H9 (cell line): ENCODE measurements around the gene SRRT. TPM values are rescaled to one million over a fixed set of nuclear protein-coding genes. Genes with fewer than 3 reads are reported as not detected.

Experiments used
- DNase-seq: peaks from one replicate; pipeline ENCODE4 v3.0.0-alpha.2; 2017
- H2AFZ ChIP-seq: one replicate; pipeline ENCODE4 v1.6.1; 2013; ENCODE audit warnings: mild to moderate bottlenecking, low read length, control low read depth, moderate library complexity
- H2AK5ac ChIP-seq: 2 replicates; pipeline ENCODE4 v1.6.1; 2013; ENCODE audit warnings: low read length, control low read depth, mixed read lengths; ENCODE audit not compliant: insufficient read length
- H2BK120ac ChIP-seq: one replicate; pipeline ENCODE4 v1.6.1; 2013; ENCODE audit warnings: low read depth, mild to moderate bottlenecking, low read length, control low read depth, inconsistent platforms; ENCODE audit not compliant: poor library complexity, severe bottlenecking
- H2BK12ac ChIP-seq: 2 replicates; pipeline ENCODE4 v1.6.1; 2013; ENCODE audit warnings: low read length, control low read depth, mixed read lengths, low read depth; ENCODE audit not compliant: insufficient read length
- H2BK15ac ChIP-seq: 2 replicates; pipeline ENCODE4 v1.6.1; 2013; ENCODE audit warnings: low read depth, low read length, control low read depth
- H2BK20ac ChIP-seq: one replicate; pipeline ENCODE4 v1.6.1; 2013; ENCODE audit warnings: low read depth, mild to moderate bottlenecking, low read length, control low read depth, inconsistent platforms; ENCODE audit not compliant: poor library complexity, severe bottlenecking
- H2BK5ac ChIP-seq: 2 replicates; pipeline ENCODE4 v1.6.1; 2013; ENCODE audit warnings: low read length, control low read depth, mixed read lengths; ENCODE audit not compliant: insufficient read length
- H3K14ac ChIP-seq: 2 replicates; pipeline ENCODE4 v1.6.1; 2013; ENCODE audit warnings: low read length, control low read depth; ENCODE audit not compliant: insufficient read depth
- H3K18ac ChIP-seq: 2 replicates; pipeline ENCODE4 v1.6.1; 2013; ENCODE audit warnings: low read depth, mild to moderate bottlenecking, mixed read lengths, low read length, control low read depth; ENCODE audit not compliant: insufficient read length
- H3K23ac ChIP-seq: 2 replicates; pipeline ENCODE4 v1.6.1; 2013; ENCODE audit warnings: low read length, control low read depth, mixed read lengths, low read depth; ENCODE audit not compliant: insufficient read length
- H3K23me2 ChIP-seq: 2 replicates; pipeline ENCODE4 v1.6.1; 2013; ENCODE audit warnings: low read depth, mild to moderate bottlenecking, mixed read lengths, low read length, control low read depth; ENCODE audit not compliant: insufficient read length, poor library complexity, severe bottlenecking
- H3K27ac ChIP-seq: 2 replicates; pipeline ENCODE4 v1.5.1; 2013; ENCODE audit warnings: low read length, control low read depth, mixed read lengths, low read depth; ENCODE audit not compliant: insufficient read length
- H3K27me3 ChIP-seq: 2 replicates; pipeline ENCODE4 v1.6.1; 2013; ENCODE audit warnings: low read length, control low read depth, inconsistent platforms; ENCODE audit not compliant: insufficient read depth
- H3K4ac ChIP-seq: 2 replicates; pipeline ENCODE4 v1.6.1; 2013; ENCODE audit warnings: low read depth, mild to moderate bottlenecking, control low read depth, inconsistent platforms, low read length, moderate library complexity
- H3K4me1 ChIP-seq: 2 replicates; pipeline ENCODE4 v1.6.1; 2013; ENCODE audit warnings: low read length, control low read depth, inconsistent platforms; ENCODE audit not compliant: insufficient read depth
- H3K4me2 ChIP-seq: 2 replicates; pipeline ENCODE4 v1.6.1; 2013; ENCODE audit warnings: low read length, control low read depth, mixed read lengths; ENCODE audit not compliant: insufficient read length, insufficient read depth
- H3K56ac ChIP-seq: 2 replicates; pipeline ENCODE4 v1.6.1; 2013; ENCODE audit warnings: low read depth, mild to moderate bottlenecking, mixed read lengths, low read length, control low read depth; ENCODE audit not compliant: insufficient read length
- H3K79me1 ChIP-seq: 2 replicates; pipeline ENCODE4 v1.6.1; 2013; ENCODE audit warnings: low read depth, mild to moderate bottlenecking, moderate library complexity, low read length, control low read depth, inconsistent platforms; ENCODE audit not compliant: insufficient read depth, poor library complexity, severe bottlenecking
- H3K79me2 ChIP-seq: 2 replicates; pipeline ENCODE4 v1.6.1; 2013; ENCODE audit warnings: low read length, control low read depth, inconsistent platforms; ENCODE audit not compliant: insufficient read depth
- H3K9ac ChIP-seq: 2 replicates; pipeline ENCODE4 v1.6.1; 2013; ENCODE audit warnings: low read length, control low read depth, mixed read lengths; ENCODE audit not compliant: insufficient read length; ENCODE audit errors: extremely low read depth
- H3K9me3 ChIP-seq: one replicate; pipeline ENCODE4 v1.6.1; 2013; ENCODE audit warnings: low read depth, low read length, inconsistent platforms; ENCODE audit not compliant: control insufficient read depth
- H3T11ph ChIP-seq: one replicate; pipeline ENCODE4 v1.6.1; 2013; ENCODE audit warnings: mild to moderate bottlenecking, low read length, control low read depth, inconsistent platforms
- H4K20me1 ChIP-seq: one replicate; pipeline ENCODE4 v1.6.1; 2013; ENCODE audit not compliant: control insufficient read depth, insufficient read length, insufficient read depth
- H4K5ac ChIP-seq: 2 replicates; pipeline ENCODE4 v1.6.1; 2013; ENCODE audit warnings: low read depth, mild to moderate bottlenecking, mixed read lengths, low read length, control low read depth; ENCODE audit not compliant: insufficient read length
- H4K8ac ChIP-seq: replicated peaks from 2 replicates; pipeline ENCODE4 v1.6.1; 2013; ENCODE audit warnings: low read length, control low read depth, mixed read lengths, low read depth; ENCODE audit not compliant: insufficient read length
- H4K91ac ChIP-seq: 2 replicates; pipeline ENCODE4 v1.6.1; 2013; ENCODE audit warnings: low read depth, mild to moderate bottlenecking, moderate library complexity, mixed read lengths, low read length, control low read depth; ENCODE audit not compliant: insufficient read length
- H3K27ac Mint-ChIP-seq, 3 experiments: 2 replicates in 2 of 3; 3 replicates in 1 of 3; pipeline ENCODE4 v1.8.0; 2020 to 2021; ENCODE audit warnings: mixed read lengths in 3 of 3, mild to moderate bottlenecking in 1 of 3, moderate library complexity in 1 of 3
- H3K27me3 Mint-ChIP-seq: 2 replicates; pipeline ENCODE4 v1.8.0; 2021; ENCODE audit warnings: low read depth, mild to moderate bottlenecking, moderate library complexity, mixed read lengths
- H3K36me3 Mint-ChIP-seq, 3 experiments: 2 replicates in 2 of 3; 3 replicates in 1 of 3; pipeline ENCODE4 v1.8.0; 2020 to 2021; ENCODE audit warnings: low read depth in 3 of 3, mixed read lengths in 3 of 3; ENCODE audit not compliant: insufficient read depth in 1 of 3
- H3K4me1 Mint-ChIP-seq, 2 experiments: 2 replicates each; pipeline ENCODE4 v1.8.0; 2020; ENCODE audit warnings: mixed read lengths in 2 of 2
- H3K4me3 Mint-ChIP-seq, 2 experiments: 2 replicates in 1 of 2; 3 replicates in 1 of 2; pipeline ENCODE4 v1.8.0; 2020 to 2021; ENCODE audit warnings: mild to moderate bottlenecking in 2 of 2, mixed read lengths in 2 of 2, moderate library complexity in 1 of 2
- H3K9me3 Mint-ChIP-seq, 2 experiments: 2 replicates in 1 of 2; 3 replicates in 1 of 2; pipeline ENCODE4 v1.8.0; 2020; ENCODE audit warnings: mild to moderate bottlenecking in 2 of 2, mixed read lengths in 2 of 2, moderate library complexity in 1 of 2
- CTCF ChIP-seq: fragments of 200-600 bp; sonication (generic); conservative IDR thresholded peaks from 3 replicates; pipeline ENCODE4 v1.8.0; 2021; ENCODE audit warnings: antibody characterized with exemption, mild to moderate bottlenecking
- WGBS: extraction: QIAGEN DNeasy Blood & Tissue Kit; methylation state at CpG from one replicate; pipeline ENCODE4 v1.1.7; 2013; ENCODE audit warnings: missing lambda C conversion rate, low lambda C conversion rate, mixed read lengths; ENCODE audit not compliant: insufficient read length; ENCODE audit errors: extremely low coverage; 5-methylcytosine and 5-hydroxymethylcytosine counted together
- long read RNA-seq: library from polyadenylated mRNA; unstranded; transcript quantifications from one replicate; pipeline ENCODE4 v2.0.0, GENCODE V29; 2020
- total RNA-seq: library from RNA; stranded (reverse); gene quantifications from 2 replicates; pipeline ENCODE4 v1.2.1, GENCODE V29; 2021

SRRT gene
- 373 and 382 TPM in 2 replicates for total RNA-seq
- long read RNA-seq, transcript SRRT-215 (20 exons, 2,964 nt), result minor isoform, 401 of 1,501 reads
- long read RNA-seq, transcript SRRT-213 (20 exons, 2,905 nt), result major isoform, 425 of 1,501 reads
- long read RNA-seq, transcript SRRT-216 (20 exons, 2,955 nt), result minor isoform, 182 of 1,501 reads
- long read RNA-seq, transcript SRRT-217 (20 exons, 2,893 nt), result minor isoform, 156 of 1,501 reads
- long read RNA-seq, partial matches to known transcripts, result 166 of 1,501 reads
- long read RNA-seq, other reads (novel, unspliced or antisense), result 167 of 1,501 reads

- Histone ChIP-seq H3K79me2 (peaks cover 34% of the 10 kb centered on the region; the same call in 1 of the 2 replicates), H3K4me1 (no peaks in the 10 kb centered on the region; the same call in 1 of the 2 replicates), H3K23me2 (peaks cover 5% of the 10 kb centered on the region), H2AFZ (no peak within 1 kb of the TSS), H2AK5ac (no peak within 1 kb of the TSS), H3K4ac (no peak within 1 kb of the TSS; the same call in 1 of the 2 replicates), H3K9me3 (no peaks in the 10 kb centered on the region), H2BK12ac (no peak within 1 kb of the TSS), H4K91ac (no peak within 1 kb of the TSS), H3K23ac (no peak within 1 kb of the TSS), H3K4me2 (peak within 1 kb of the TSS; percentile 78), H2BK15ac (no peak within 1 kb of the TSS), H3K18ac (peak within 1 kb of the TSS; percentile 95), H3T11ph (no peak within 1 kb of the TSS), H3K56ac (no peak within 1 kb of the TSS), H4K8ac (no peak within 1 kb of the TSS), H4K5ac (peak within 1 kb of the TSS; percentile 15), H3K27ac (peak within 1 kb of the TSS; percentile 73), H3K14ac (peak within 1 kb of the TSS; percentile 89), H4K20me1 (no peaks in the 10 kb centered on the region), H3K79me1 (no peaks in the 10 kb centered on the region), H3K27me3 (no peaks in the 10 kb centered on the region), H2BK120ac (no peak within 1 kb of the TSS), H3K9ac (peak within 1 kb of the TSS; percentile 90), H2BK5ac (no peak within 1 kb of the TSS), H2BK20ac (no peak within 1 kb of the TSS)
- peak within 1 kb of the TSS; percentile 99 to 100 (median 99) for H3K27ac Mint-ChIP-seq
- H3K27me3 Mint-ChIP-seq, result no peaks in the 10 kb centered on the region
- peak within 1 kb of the TSS; percentile 99 for H3K4me3 Mint-ChIP-seq
- no peaks in the 10 kb centered on the region for H3K9me3 Mint-ChIP-seq
- peaks cover 24% of the 10 kb centered on the region in 2 experiments for H3K4me1 Mint-ChIP-seq
- peaks cover 55 to 93% (median 89%) of the 10 kb centered on the region in 3 experiments for H3K36me3 Mint-ChIP-seq
- TF ChIP-seq CTCF, result peak; percentile 43; the same call in 2 of the 3 replicates
- no CpG with 5 or more reads among the region's 79 CpGs for WGBS
- DNase-seq, result peak; percentile 97
These were observed at the start of gene SRRT for GRCh38 chr7:100874577-100875355. Gene SRRT (plus strand): TSS chr7:100875103. CDS start chr7:100875591, 488 bp downstream.
